Activated naive CD4-positive, alpha-beta T cell treated with Interleukin-2 at 50 U/mL for 16 hours (primary cell): ENCODE measurements around the gene ANKIB1.
"Not testable (repeated sequence)": the region's sequence is repeated elsewhere in the genome, so short reads cannot be mapped to it uniquely, and the experiment has no call there.

Experiments
- DNase-seq: peaks from one replicate; pipeline ENCODE4 v3.0.0-alpha.2; 2020

The ANKIB1 gene, protein sequence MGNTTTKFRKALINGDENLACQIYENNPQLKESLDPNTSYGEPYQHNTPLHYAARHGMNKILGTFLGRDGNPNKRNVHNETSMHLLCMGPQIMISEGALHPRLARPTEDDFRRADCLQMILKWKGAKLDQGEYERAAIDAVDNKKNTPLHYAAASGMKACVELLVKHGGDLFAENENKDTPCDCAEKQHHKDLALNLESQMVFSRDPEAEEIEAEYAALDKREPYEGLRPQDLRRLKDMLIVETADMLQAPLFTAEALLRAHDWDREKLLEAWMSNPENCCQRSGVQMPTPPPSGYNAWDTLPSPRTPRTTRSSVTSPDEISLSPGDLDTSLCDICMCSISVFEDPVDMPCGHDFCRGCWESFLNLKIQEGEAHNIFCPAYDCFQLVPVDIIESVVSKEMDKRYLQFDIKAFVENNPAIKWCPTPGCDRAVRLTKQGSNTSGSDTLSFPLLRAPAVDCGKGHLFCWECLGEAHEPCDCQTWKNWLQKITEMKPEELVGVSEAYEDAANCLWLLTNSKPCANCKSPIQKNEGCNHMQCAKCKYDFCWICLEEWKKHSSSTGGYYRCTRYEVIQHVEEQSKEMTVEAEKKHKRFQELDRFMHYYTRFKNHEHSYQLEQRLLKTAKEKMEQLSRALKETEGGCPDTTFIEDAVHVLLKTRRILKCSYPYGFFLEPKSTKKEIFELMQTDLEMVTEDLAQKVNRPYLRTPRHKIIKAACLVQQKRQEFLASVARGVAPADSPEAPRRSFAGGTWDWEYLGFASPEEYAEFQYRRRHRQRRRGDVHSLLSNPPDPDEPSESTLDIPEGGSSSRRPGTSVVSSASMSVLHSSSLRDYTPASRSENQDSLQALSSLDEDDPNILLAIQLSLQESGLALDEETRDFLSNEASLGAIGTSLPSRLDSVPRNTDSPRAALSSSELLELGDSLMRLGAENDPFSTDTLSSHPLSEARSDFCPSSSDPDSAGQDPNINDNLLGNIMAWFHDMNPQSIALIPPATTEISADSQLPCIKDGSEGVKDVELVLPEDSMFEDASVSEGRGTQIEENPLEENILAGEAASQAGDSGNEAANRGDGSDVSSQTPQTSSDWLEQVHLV

DNA sequence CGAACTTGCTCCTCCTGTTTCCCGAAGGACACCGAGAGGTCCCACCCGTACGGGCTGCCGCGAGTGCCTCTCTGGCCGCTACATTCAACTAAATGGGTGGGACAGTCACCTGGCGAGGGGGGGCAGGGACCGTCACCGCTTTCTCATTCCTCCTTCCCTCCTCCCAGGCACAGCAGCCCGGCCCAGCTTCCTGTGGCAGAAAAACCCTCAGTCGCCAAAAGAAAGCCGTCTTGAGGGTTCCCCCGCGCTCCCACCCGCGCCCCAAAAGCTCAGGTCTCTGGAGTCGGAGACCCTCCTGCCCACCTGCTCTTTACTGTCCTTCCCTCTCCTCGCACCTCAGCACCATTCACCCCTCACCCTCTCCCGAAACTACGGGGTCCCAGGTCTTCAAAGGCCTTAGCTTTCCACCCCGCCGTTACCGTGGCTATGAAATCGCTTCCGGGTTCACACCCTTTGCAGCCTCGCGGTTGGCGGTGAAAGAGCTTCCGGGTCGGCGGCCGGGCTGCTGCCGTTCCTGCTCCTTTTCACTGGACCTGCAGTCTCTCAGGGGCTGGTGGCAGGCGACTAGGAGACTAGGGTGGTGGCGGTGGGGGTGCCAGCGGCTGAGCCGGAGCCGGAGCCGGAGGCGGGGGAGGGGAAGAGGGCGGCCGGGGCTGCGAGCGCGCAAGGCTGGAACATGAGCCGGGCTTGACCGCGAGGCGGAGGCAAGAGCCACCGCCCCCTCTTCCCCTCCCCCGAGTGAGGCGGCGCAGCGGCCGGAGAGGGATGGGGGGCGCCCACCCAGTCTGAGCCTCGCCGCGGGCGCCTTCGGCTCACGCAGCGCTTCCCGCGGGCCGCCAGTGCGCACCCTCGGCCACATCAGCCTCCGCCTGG lies at the start of gene ANKIB1, which contains the start of gene KRIT1:
Gene ANKIB1, plus strand, starts transcription at position 488 of the 873 bp plus-strand sequence. CDS start 49,005 bp downstream, outside the sequence.
Gene KRIT1, minus strand, starts transcription at position 428 of the 873 bp plus-strand sequence. CDS start 3,779 bp downstream, outside the sequence.
- DNase-seq: peak; percentile 88

DNA sequence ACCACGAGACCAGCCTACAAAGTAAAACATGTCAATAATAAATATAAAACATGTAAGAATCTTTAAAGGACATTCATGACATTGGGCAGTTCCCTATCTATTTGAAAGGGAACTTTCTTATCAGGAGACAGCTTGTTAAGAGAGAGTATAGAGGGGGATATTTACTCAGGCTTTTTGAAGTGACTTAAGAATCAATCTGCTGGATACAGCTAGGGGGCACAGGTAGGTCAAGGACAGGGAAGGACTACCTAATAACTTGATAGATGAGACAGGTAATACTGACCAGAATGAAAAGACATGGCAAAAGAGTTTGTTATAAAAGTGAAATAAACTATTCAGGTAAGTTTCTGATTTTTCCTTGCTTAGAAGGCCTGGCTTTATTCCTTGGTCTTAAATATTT lies 45.0 kb upstream of the ANKIB1 start:
- DNase-seq: no peak

DNA sequence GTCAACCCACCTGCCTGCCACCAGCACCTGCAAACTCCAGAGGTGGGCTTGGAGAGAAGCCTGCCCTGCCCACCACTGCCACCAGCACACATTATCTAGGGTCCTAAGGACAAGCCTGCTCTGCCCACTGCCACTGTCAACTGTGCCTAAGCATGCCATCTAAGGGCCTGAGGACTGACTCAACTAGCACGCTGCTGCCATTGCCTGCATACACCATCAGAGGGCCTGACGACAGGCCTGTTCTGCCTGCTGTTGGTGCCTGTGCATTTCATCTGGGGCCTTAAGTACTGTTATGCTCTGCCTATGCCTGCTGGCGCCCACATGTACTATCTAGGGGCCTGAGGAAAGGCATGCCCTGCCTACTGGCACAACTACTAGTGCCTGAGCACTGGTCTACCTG lies 39.8 kb upstream of the ANKIB1 start:
- no peak for DNase-seq

DNA sequence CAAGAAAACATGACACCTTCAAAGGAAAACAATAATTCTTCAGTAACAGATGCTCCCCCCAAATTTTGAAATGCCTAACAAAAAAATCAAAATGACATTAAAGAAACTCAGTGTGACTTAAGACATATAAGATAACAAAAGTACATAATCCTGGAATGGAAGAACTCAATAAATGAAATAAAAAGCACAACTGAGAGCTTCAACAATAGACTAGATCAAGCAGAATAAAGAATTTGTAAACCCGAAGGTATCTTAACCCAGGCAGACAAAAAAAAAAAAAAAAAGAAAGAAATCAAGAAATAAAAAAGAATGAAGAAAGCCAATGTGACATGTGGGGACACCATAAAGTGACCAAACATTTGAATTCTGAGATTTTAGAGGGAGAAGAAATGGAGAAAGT lies 39.1 kb upstream of the ANKIB1 start:
- no peak for DNase-seq

DNA sequence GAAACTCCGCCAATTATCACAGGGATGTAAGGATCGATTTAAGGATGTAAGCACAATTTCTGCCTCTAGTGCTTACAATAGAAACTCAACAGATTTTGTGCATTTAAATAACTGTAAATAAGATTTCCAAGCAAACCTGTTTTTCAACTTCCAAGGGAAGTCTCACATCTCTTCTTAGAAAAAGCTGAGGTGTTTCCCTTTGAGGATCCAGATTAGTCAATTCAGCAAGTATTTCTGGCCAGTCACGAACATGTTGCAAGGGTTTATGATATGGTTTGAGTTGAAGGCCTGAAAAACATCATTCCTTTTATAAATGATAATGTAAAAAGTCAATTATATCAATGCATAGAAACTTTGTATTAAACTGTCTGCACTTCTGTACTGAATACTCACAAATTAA lies 24.0 kb upstream of the ANKIB1 start:
- no peak for DNase-seq

DNA sequence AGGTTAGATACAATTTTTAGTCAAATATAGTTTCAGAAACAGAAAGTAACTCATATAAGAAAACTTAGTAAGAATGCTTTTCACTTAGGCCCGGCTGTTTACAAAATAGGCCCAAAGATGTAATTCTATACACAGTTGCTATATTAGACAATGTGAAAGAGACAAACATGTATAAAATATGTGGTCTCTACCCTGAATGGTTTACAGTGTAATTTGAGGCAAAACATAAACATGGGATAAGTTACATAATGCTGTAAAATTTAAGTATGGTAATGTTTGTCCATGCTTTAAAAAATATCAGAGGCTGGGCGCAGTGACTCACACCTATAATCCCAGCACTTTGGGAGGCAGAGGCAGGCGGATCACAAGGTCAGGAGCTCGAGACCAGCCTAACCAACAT lies 18.8 kb upstream of the ANKIB1 start:
- no peak for DNase-seq

DNA sequence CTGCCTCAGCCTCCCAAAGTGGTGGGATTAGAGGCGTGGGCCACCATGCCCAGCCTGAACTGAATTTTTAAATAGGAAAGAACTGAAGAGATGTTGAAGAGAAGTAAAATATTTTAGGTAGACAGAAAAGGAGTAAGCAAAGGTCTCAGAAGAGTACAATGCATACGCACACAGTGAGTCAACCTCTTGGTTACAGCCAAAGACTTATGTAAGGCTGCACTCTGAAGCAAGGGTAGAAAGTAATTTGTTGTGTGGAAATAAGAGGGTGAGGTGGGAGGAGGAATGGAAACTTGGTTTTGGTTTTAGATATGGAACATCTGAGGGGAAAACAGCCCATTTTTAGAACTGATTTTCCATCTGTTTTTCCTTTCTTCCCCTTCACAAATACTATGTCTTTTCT lies 17.7 kb upstream of the ANKIB1 start:
- no peak for DNase-seq

DNA sequence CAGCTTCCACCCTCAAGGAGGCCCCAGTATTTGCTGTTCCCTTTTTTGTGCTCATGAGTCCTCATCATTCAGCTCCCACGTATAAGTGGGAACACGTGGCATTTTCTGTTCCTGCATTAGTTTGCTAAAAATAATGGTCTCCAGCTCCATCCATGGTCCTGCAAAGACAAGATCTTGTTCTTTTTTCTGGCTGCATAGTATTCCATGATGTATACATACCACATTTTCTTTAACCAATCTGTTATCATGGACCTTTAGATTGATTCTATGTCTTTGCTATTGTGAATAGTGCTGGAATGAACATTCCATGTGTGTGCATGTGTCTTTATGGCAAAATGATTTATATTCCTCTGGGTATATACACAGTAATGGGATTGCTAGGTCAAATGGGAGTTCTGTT lies 17.0 kb upstream of the ANKIB1 start:
- no peak for DNase-seq

DNA sequence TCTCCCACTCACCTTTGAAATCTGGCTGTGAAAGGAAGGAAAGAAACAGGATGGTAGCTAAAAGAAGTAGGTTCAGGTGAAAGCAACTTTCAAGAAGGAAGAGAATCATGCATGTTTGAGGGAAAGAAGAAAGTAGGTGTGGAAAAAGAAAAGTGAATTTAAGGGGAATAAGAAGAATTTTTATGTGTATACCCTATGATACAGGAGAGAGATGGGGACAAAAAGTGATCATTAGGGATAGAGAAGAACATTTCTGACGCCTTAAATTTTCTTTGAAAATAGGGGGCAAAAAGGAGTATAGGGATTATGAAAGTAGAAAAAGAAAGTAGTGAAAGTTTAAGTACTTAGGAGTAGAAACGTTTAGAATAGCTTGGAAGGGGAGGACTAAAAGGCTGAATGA lies 15.2 kb upstream of the ANKIB1 start:
- DNase-seq: no peak

DNA sequence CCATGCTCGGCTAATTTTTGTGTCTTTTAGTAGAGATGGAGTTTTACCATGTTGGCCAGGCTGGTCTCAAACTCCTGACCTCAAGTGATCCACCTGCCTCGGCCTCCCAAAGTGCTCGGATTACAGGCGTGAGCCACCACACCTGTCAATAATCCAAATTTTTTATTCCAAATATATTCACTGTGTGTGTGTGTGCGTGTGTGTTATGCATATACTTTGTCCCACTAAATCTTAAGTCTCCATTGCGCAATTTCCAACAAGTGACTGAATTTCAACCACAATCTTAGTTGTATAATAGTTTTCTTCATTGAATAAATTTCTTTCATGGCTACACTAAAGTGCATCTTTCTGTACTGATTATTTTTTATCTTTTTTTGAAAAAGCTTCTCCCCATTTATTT lies 2.8 kb upstream of the ANKIB1 start:
- DNase-seq: no peak

DNA sequence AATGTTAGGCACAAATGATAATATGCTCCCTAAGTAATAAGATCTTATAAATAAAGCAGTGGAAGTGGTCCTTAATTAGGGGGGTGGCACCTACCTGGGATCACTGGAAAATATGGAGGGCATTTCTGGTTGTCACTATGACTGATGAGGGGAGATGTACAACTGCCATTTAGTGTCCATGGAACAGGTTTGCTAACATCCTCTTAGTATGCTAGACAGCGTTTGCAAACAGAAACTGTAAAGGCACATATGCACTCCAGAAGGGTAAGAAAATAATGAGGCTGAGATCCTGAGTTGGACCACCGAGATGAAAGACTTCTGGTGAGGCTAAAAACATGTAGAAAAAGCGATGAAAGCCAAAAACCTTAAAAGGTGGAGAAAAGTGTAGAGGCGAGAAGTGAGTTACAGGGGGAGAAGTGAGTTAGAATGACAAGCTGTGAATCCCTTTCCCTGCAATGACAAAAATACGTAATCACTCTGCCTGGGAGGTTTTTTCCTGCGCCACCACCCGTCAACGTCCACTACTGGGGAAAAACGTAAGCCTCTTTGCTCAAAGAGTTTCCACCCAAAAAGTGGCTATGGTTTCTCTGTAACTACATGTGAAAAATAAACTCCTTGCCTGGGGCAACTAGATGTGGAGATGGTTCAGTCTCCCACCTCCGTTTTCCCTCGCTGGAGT lies 827 bp upstream of the ANKIB1 start:
- no peak for DNase-seq

DNA sequence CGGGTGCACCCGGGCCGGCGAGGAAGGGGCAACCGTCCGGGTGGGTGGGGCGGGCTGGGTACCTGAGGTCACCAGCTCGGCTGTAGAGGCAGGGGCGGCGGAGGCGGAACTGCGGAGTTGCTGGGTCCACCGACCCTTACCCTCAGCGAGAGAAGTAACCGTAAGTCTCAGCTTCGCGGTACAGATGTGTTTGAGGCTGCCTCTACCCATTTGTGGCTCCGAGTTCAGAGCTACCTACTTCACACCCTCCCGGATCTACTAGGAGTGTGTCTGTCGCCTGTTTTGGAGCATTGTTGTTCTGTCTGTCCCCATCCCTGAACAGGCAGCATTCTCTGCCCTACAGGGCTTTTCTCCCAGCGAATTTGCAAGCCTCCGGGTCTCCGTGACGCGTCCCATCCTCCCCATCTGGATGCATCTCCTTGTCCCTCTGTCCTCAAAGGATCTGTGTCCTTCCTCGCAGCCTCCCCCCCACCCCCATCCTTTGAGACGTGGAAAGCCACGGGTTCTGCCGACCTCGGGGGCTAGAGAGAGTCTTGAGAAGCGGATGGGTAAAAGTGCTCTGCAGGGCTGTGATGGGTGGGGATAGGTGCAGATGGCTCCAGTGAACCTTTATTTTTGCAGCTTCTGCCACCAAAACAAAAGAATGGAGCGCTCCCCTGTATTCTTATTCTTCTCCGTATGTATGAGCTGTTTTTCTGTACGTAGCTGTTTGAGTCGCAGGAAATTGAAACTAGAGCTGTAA lies 757 bp downstream of the ANKIB1 start:
- peak; percentile 13 for DNase-seq

DNA sequence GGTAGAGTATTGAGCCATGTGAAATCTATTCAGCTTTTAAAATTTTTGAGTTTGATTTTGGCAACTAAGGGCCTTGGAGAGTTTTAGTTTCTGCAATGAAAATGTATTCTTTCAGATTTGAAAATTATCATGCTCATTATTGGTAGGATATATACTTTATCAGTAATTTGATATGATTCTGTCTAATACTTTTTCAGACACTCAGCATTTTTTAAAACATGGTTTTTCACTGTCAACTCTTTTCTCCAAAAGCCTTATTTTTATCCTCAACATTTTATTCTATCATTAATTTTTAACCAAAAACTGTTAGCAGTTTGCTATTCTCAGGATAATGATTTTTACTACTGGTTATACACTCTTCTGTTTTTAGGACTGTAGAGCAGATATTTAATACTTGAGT lies 4.8 kb downstream of the ANKIB1 start:
- no peak for DNase-seq

DNA sequence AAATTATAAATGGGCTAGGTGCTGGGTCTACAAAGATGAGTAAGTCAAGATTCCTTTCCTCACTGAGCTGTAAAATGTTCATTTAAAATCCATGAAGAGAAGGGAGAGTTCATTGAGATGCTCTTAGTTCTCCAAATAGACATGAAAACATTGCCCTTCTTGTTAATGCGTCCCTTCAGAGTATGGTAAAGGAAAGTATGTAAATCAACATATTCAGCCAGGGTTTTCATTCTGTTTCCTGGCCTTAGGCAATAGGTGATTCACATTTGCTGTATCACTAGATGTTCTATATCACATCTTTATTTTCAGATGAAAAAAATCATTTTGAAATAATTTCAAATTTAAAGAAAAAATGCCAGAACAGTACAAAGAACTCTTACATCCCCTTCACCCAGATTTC lies 5.4 kb downstream of the ANKIB1 start:
- no peak for DNase-seq

DNA sequence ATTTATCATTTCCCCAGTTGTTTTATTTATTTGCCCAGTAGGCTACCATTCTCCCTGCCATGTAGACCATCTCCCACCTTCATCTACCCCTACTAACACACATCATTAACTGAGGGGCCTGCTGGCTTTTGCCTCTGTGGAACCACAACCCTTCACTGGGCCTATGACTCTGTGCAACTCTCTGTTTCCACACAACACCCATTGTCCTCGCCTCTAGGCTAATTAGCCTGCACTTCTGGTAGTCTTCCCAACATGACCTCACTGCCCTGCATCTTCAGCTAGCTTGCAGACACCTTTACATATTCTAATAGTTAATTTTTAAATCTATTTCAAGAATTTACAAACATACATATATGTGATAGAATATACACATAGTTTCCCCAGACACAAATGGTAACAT lies 7.5 kb downstream of the ANKIB1 start:
- DNase-seq: no peak

DNA sequence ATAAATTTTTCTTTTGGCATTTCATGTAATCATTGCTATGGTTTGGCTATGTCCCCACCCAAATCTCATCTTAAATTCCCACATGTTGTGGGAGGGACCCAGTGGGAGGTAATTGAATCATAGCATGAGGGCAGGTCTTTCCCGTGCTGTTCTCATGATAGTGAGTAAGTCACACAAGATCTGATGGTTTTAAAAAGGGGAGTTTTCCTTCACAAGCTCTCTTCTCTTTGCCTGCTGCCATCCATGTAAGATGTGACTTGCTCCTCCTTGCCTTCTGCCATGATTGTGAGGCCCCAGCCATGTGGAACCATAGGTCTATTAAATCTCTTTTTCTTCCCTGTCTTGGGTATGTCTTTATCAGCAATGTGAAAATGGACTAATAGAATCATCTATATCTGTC lies 9.0 kb downstream of the ANKIB1 start:
- not testable (repeated sequence) for DNase-seq

DNA sequence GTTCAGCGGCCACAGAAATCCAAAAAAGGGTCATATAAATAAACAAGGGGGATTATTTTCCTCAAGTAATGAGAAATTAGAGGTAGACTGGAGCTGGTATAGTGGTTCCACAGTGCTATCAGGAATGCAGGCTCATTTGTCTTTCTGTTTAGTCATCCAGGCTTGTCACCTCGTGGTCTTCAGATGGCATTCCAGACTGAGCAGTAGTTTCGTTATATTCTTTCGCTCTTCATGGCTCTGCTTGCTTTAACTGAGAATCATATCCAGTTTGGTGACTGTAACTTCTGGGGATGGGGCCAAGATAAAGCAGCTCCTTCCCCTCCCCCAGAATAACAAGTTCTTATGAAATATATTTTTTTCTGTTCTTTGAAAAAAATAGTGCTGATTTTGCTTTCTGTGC lies 9.5 kb downstream of the ANKIB1 start:
- no peak for DNase-seq

DNA sequence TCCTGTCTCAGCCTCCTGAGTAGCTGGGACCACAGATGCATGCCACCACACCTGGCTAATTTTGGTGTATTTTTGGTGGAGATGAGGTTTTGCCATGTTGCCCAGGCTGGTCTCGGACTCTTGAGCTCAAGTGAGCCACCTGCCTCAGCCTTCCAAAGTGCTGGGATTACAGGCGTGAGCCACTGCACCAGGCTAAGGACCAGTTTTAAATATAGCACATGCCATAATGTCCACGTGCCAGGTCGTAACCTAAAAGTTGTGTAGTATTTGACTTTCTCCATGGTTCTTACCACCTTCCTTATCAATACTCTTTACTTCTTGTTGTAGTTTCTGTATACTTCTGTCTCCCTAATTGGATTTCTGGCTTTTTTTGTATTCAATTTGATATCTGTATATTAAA lies 13.3 kb downstream of the ANKIB1 start:
- DNase-seq: no peak

DNA sequence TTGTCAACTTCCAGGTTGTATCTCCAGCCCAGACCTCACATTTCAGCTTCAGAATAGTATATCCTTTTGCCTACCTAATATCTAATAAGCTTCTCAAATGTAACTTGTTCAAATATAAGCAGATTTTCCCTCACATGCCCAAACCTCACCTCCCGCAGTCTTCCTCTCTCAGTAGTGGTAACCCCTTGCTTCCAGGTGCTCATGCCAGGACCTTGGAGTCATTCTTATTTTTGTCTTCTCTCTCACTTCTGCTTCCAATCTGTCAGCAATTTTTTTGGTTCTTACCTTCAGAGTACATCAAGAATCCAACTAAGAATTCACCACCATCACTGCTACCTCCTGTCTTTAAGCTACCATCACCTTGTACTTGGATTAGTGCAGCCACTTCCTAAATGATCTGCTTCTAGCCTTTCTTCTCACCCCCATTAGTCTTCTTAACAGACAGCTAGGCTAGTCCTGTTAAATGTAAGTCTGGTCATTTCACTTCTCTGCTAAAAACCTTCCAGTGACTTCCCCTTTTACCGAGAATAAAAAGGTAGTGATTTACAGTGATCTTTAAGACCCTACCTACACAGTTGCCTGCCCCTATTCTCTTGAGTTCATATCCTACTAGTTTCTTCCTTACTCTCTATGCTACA lies 14.0 kb downstream of the ANKIB1 start:
- DNase-seq: no peak

DNA sequence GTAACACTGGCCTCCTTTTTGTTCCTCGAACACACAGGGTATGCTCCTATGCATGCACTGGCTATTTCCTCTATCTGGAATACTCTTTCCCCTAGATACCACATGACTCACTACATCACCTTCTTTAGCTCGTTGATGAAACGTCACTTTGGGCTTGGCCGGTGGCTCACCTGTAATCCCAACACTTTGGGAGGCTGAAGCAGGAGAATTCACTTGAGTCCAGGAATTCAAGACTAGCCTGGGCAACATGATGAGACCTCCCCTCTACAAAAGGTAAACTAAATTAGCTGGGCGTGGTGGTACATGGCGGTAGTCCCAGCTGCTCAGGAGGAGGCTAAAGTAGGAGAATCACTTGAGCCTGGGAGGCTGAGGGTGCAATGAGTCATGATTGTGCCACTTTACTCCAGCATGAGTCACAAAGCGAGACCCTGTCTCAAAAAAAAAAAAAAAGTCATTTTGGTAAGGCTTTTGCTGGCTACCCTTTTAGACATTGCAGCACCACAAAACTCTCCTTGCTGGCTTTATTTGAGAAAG lies 14.5 kb downstream of the ANKIB1 start:
- no peak for DNase-seq
